ENCODE measurements around the gene TMEM174.

DNA sequence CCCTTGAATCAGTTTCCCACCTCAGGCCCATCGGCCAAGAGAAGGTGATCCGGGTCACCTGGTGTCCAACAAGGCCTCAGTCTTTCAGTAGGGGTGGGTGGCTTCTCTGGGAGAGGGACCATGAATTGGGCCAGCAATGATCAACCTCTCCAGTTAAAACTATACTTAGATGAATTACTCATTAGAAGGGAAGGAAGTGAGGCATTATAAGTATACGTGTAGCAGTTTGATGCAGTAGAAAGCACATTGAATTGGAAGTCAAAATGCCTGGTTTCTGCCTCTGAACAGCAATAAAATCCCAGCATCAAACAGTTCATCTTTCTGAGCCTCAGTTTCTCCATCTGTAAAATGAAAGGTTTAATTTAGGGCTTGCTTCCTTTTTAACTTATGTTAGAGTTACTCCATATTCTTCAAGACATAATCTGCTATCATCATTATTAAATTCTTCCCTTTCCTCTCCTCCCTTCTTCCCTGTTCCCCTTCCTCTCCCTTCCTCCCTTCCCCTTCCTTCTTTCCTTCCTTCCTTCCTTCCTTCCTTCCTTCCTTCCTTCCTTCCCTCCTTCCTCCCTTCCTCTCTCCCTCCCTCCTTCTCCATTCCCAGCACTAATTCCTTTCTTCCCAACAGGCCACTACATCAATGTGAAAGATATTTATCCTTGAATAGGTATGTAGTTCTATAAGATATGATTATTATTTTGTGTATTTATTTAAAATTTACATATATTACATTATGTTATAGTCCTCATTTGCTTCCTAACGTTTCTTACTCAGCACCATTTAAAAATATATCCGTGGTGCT is 18.6 kb upstream of the TMEM174 start:
- TF ChIP-seq CTCF (IDR thresholded peaks at IDR 0.05): no peak
- TF ChIP-seq POLR2A (IDR thresholded peaks at IDR 0.05): no peak
- TF ChIP-seq POLR2AphosphoS5 (IDR thresholded peaks at IDR 0.05): no peak
- no peak for TF ChIP-seq EP300 (IDR thresholded peaks at IDR 0.05)
